Stomach (tissue), 9 donors: ENCODE results near the gene TTBK2. TPM values are rescaled to one million over a fixed set of nuclear protein-coding genes. Genes with fewer than 3 reads are reported as not detected.

Experiments used
- DNase-seq, 2 donors: peaks; one replicate each; pipeline versions ENCODE4 v3.0.0 to v3.0.0-alpha.2; 2013 to 2019
- H3K27ac ChIP-seq, 5 donors: fragments of 200-600 bp in 4 of 5; sonication (generic) in 4 of 5; one replicate each; pipeline ENCODE4 v1.5.1; 2013 to 2019; ENCODE audit warnings: mild to moderate bottlenecking in 1 of 5, moderate library complexity in 1 of 5
- H3K27me3 ChIP-seq, 3 donors: fragments of 200-600 bp; sonication (generic); one replicate each; pipeline ENCODE4 v1.5.1; 2017 to 2019; ENCODE audit warnings: mixed run types in 1 of 3
- H3K36me3 ChIP-seq, 4 donors: fragments of 200-600 bp; sonication (generic); 1 replicate in 3 of 4; 2 replicates in 1 of 4; pipeline ENCODE4 v1.5.1; 2016 to 2019
- H3K4me1 ChIP-seq, 4 donors: fragments of 200-600 bp; sonication (generic); one replicate each; pipeline ENCODE4 v1.5.1; 2016 to 2019
- H3K4me3 ChIP-seq, 4 donors: fragments of 200-600 bp; sonication (generic) in 3 of 4; one replicate each; pipeline ENCODE4 v1.5.1; 2016 to 2019; ENCODE audit warnings: mild to moderate bottlenecking in 1 of 4
- H3K9me3 ChIP-seq, 4 donors: fragments of 200-600 bp; sonication (generic); one replicate each; pipeline ENCODE4 v1.5.1; 2016 to 2019
- CTCF ChIP-seq, 7 experiments: fragments of 450-650 bp in 4 of 7; fragments of 200-600 bp in 3 of 7; sonication (generic) in 3 of 7; IDR thresholded peaks; one replicate each; pipeline ENCODE4 v1.5.1; 2016 to 2019; ENCODE audit warnings: antibody characterized with exemption in 7 of 7, control low read depth in 2 of 7, mild to moderate bottlenecking in 1 of 7
- EP300 ChIP-seq: sonication (generic); formaldehyde crosslinking; IDR thresholded peaks from one replicate; pipeline ENCODE4 v1.6.1; 2017; ENCODE audit warnings: antibody characterized with exemption
- POLR2A ChIP-seq, 4 donors: fragments of 450-650 bp; IDR thresholded peaks; one replicate each; pipeline ENCODE4 v1.6.1; 2016; ENCODE audit warnings: antibody characterized with exemption in 4 of 4, control low read depth in 2 of 4, mild to moderate bottlenecking in 1 of 4, moderate library complexity in 1 of 4
- POLR2AphosphoS5 ChIP-seq, 3 donors: sonication (generic); formaldehyde crosslinking; IDR thresholded peaks; one replicate each; pipeline ENCODE4 v1.6.1; 2016; ENCODE audit warnings: antibody characterized with exemption in 3 of 3
- WGBS, 5 donors: extraction: QIAGEN DNeasy Blood & Tissue Kit in 3 of 5; methylation state at CpG; one replicate each; pipeline versions ENCODE4 v1.1.5 to v1.1.7; 2013 to 2018; 5-methylcytosine and 5-hydroxymethylcytosine counted together
- intact Hi-C: fragments of 100-400 bp; cut with DNase I; formaldehyde crosslinking; loops from one replicate; pipeline ENCODE4 v1.15.1; 2023; ENCODE audit warnings: low total_unique reads
- polyA plus RNA-seq, 3 donors: library from polyadenylated mRNA; stranded (reverse); fragments of 200-250 nt; gene quantifications; one replicate each; pipeline ENCODE4 v1.2.3, GENCODE V29; 2013
- total RNA-seq, 5 donors: library from RNA; depleted of rRNA; stranded (reverse); fragments of >200 nt; gene quantifications; one replicate each; pipeline versions ENCODE4 v1.1.0 to v1.2.3, GENCODE V29; 2014 to 2016
- donor health status: healthy with polysubstance abuse.
- donor health status: Bipolar disorder and iron deficiency.
- donor health status: healthy.

TTBK2 gene
- total and polyA plus RNA-seq, 8 donors = 1.2 to 15.6 (median 7.6) TPM

GRCh38 chr15:42811433-42811832, 109.1 kb downstream of the TTBK2 start:
- no peak overlapping the region for H3K27ac ChIP-seq
- no peaks in the 10 kb centered on the region for H3K27me3 ChIP-seq
- H3K9me3 ChIP-seq = no peaks in the 10 kb centered on the region
- peaks cover 2 to 41% (median 30%) of the 10 kb centered on the region in 4 donors for H3K36me3 ChIP-seq
- intact Hi-C loops = no loop called here
- no peaks in the 10 kb centered on the region for H3K4me1 ChIP-seq
- no peak for DNase-seq
- TF ChIP-seq POLR2A (IDR thresholded peaks at IDR 0.05) (no peak), CTCF (IDR thresholded peaks at IDR 0.05) (no peak), POLR2AphosphoS5 (IDR thresholded peaks at IDR 0.05) (no peak), EP300 (no peak)
- H3K4me3 ChIP-seq = no peak overlapping the region

DNA sequence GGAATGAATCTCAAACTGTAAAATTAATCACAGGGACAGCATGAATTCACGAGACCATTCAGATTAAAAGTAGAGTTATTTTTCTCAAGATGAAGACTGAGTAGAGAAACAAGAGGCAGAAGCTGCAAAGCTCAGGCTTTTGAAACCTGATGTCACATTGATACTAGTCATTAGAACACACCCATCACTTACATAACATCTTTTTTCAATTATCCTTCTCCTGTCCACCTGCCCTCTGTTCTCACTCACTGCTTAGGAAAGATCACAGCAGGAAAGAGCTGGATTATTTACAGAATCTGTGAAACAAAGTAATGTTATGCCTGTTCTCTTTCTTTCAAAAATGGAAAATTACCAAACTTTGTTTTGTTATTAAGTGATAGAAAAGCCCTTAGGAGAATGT, 111.7 kb downstream of the TTBK2 start:
- H3K27ac ChIP-seq = no peak overlapping the region
- intact Hi-C loops = no loop called here
- H3K4me1 ChIP-seq = no peaks in the 10 kb centered on the region
- no peak overlapping the region for H3K4me3 ChIP-seq
- no peak for TF ChIP-seq POLR2A (IDR thresholded peaks at IDR 0.05)
- TF ChIP-seq CTCF (IDR thresholded peaks at IDR 0.05) = no peak
- TF ChIP-seq EP300 = no peak
- TF ChIP-seq POLR2AphosphoS5 (IDR thresholded peaks at IDR 0.05) = no peak
- 89 to 100% (median 98%) methylated on average over 1 of the region's 1 CpG for WGBS, 5 donors
- H3K9me3 ChIP-seq = no peaks in the 10 kb centered on the region
- no peaks in the 10 kb centered on the region for H3K27me3 ChIP-seq
- H3K36me3 ChIP-seq = peaks cover 2 to 42% (median 30%) of the 10 kb centered on the region in 4 donors
- no peak for DNase-seq

- Histone ChIP-seq H3K36me3 (peaks cover 0 to 50% (median 39%) of the 10 kb centered on the region in 4 donors), H3K4me1 (no peaks in the 10 kb centered on the region), H3K9me3 (no peaks in the 10 kb centered on the region), H3K27me3 (no peaks in the 10 kb centered on the region), H3K27ac (no peak overlapping the region), H3K4me3 (no peak overlapping the region)
- WGBS, 5 donors = 93 to 99% (median 98%) methylated on average over 5 of the region's 5 CpGs
- TF ChIP-seq CTCF (IDR thresholded peaks at IDR 0.05) (no peak), POLR2AphosphoS5 (IDR thresholded peaks at IDR 0.05) (no peak), EP300 (no peak), POLR2A (IDR thresholded peaks at IDR 0.05) (no peak)
- intact Hi-C loops = no loop called here
- DNase-seq = no peak
Observed at GRCh38 chr15:42805266-42805665, 115.3 kb downstream of the TTBK2 start.

GRCh38 chr15:42804739-42805138, 115.8 kb downstream of the TTBK2 start:
- Histone ChIP-seq H3K27ac (no peak overlapping the region), H3K9me3 (no peaks in the 10 kb centered on the region), H3K36me3 (peaks cover 0 to 45% (median 34%) of the 10 kb centered on the region in 4 donors), H3K4me1 (no peaks in the 10 kb centered on the region), H3K27me3 (no peaks in the 10 kb centered on the region), H3K4me3 (no peak overlapping the region)
- WGBS, 5 donors = 62 to 80% (median 72%) methylated on average over 3 of the region's 3 CpGs
- no peak for DNase-seq
- TF ChIP-seq POLR2A (IDR thresholded peaks at IDR 0.05) = no peak
- intact Hi-C loops = no loop called here

DNA sequence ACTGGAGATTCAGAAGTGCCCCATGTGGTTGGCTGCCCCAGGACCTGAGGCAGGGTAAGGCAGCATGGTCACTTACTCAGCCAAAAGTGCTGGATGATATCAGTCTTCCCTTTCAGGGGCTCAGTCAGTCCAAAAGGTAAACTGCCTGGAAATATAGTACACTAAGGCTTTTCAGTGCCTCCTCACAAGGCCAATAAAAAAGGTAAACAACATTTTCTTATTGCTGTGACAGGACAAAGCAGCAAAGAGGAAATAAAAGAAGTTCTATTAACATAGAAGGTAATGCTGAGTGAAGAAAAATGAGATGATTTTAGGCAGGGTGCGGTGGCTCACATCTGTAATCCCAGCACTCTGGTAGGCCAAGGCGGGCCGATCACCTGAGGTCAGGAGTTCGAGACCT, 117.1 kb downstream of the TTBK2 start:
- no peaks in the 10 kb centered on the region for H3K4me1 ChIP-seq
- intact Hi-C loops = no loop called here
- TF ChIP-seq POLR2AphosphoS5 (IDR thresholded peaks at IDR 0.05) (no peak), CTCF (IDR thresholded peaks at IDR 0.05) (no peak), EP300 (no peak), POLR2A (IDR thresholded peaks at IDR 0.05) (no peak)
- no peak for DNase-seq
- no peaks in the 10 kb centered on the region for H3K27me3 ChIP-seq
- H3K9me3 ChIP-seq = no peaks in the 10 kb centered on the region
- no peak overlapping the region for H3K27ac ChIP-seq
- peaks cover 0 to 40% (median 31%) of the 10 kb centered on the region in 4 donors for H3K36me3 ChIP-seq
- WGBS, 5 donors = 92 to 98% (median 96%) methylated on average over 4 of the region's 4 CpGs
- no peak overlapping the region for H3K4me3 ChIP-seq
